ENCODE results near the gene ADRA2B.
A peak's percentile ranks its signal among the peaks of the same experiment; 100 is the strongest.
"Not testable (repeated sequence)": the region's sequence is repeated elsewhere in the genome, so short reads cannot be mapped to it uniquely, and the experiment has no call there.

ADRA2B gene

DNA sequence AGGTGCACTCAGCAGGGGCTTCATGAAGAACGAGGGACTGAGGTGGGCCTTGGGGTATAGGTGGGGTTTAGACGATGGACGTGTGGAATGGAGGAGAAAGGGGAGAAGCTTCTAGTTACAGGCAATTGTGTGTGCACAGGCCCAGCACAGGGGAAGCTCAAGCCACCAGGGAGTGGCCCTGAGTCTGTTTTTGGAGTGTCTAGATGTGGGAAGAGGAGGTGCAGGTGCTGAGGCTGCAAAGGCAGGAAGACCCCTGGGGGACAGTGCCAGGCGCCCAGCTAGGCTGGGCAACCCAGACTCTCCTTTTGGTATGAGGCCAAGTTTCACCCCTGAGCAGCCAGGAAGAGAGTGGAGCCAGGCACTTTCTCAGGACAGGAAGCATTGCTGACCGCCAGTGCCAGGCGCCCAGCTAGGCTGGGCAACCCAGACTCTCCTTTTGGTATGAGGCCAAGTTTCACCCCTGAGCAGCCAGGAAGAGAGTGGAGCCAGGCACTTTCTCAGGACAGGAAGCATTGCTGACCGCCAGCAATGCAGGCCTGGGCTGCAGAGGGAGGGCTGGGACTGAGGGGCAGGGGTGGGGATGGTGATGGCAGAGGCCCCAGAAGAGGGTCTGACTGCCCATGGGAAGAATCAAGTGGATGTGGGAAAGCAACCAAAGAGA lies 31.4 kb downstream of the ADRA2B start:
- not testable (repeated sequence) for DNase-seq

- DNase-seq: peak; percentile 12
Observed at GRCh38 chr2:96083989-96084857, 32.1 kb downstream of the ADRA2B start.

DNA sequence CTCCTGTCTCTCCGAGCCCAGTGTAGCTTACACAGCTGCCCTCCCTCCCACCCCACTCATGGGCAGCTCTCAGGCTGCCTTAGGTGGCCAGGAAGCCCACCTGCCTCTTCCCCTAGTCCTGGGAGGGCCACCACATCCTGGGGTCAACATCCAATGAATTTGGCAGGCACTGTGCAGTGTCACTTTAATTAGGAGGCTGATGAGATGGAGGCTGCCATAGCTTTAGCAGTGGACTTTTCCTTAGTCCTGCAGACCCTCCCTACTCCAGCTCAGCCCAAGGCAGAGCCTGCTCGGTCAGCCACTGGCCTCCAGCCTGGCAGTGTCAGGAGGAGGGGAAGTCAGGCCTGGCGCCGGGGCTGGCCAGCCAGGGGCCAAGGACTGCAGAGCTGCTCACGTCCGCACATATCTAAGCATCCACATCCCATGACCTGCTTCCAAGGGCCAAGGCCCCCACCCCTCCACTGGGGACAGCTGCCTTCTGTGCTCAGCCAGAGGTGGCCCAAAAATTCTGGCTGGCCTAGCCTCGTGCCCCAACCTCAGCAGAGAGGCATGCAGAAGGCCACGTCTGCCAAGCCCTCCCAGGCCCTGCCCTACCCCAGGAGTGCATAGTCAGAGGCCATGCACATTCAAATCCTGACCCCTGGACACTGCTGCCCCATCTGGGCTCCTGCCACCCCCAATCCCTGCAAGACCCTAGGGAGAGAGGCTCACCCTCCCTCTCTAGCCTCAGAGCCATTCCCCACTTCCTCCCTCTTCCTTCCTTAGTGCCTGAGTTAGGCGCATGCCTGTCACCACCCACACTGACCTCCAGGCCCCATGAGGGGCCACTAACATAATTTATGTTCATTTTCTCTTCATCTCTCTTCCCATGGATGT lies 33.1 kb downstream of the ADRA2B start:
- no peak for DNase-seq

- DNase-seq: no peak
Observed at GRCh38 chr2:96082211-96083063, 33.9 kb downstream of the ADRA2B start.

DNA sequence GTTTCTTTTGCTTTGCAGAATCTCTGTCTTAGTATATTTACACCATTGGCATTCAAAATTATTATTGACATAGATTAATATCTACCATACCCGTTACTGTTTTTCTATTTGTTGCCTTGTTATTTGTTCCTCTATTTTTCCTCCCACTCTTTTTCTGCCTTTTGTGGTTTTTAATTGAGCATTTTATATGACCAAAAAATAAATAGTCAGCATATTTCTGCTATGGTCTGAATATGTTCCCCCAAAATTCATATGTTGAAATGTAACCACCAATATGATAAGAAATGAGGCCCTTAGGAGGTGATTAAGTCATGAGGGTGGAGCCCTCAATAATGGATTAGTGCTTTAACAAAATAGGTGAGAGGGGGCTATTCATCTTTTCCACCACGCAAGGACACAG lies 35.3 kb downstream of the ADRA2B start:
- no peak for DNase-seq

DNA sequence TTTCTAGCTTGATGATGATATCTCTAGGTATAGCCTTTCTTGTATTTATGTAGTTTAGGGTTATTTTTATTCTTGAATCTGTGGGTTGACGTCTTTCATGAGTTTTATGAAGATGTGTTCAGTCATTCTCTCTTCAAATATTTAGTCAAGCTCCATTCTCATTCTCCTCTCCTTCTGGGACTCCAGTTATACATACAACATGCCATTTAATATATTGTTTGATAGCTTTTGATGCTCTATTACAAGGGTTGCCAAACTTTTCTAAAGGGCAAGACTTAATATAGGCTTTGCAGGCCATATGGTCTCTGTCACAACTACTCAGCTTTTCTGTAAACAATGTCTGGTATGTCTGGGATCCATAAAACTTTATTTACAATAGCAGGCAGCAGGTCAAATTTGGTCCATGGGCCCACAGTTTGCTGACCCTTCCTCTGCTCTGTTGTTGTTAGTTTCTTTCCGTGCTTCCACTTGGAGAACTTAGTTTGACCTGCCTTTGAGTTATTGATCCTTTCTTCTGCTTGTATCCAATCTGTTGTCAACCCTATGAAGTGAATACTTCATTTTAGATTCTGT lies 41.1 kb downstream of the ADRA2B start:
- no peak for DNase-seq

- DNase-seq: no peak
Observed at GRCh38 chr2:96074156-96074555, 42.2 kb downstream of the ADRA2B start.

DNA sequence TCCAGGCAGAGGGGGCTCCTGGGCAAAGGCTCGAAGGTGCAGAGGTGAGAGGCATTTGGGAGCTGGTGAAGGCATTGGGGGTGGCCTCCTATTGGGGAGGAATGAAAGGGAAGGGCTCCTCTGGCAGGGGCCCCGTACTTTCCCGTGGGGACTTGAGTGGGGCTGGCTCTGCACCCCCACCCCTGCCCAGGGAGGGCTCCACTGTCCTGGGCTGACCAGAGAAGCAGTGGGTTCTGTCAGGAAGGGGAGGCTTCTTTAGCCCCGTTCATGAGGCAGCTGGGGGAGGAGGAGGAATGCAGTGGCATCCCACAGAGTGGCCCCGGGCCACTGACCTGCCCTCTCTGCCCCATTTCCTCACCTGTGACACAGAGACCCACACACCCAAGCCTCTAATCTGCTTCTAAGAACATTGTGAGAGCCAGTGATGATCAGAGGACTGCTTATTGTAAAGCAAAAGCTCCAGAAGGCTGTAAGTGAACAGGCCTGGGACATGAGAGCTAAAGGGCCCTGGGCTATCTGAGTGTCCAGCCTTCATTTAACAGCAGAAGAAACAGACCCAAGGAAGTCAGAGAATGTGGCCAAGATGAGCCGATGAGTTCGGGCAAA lies 43.1 kb downstream of the ADRA2B start:
- DNase-seq: no peak

DNA sequence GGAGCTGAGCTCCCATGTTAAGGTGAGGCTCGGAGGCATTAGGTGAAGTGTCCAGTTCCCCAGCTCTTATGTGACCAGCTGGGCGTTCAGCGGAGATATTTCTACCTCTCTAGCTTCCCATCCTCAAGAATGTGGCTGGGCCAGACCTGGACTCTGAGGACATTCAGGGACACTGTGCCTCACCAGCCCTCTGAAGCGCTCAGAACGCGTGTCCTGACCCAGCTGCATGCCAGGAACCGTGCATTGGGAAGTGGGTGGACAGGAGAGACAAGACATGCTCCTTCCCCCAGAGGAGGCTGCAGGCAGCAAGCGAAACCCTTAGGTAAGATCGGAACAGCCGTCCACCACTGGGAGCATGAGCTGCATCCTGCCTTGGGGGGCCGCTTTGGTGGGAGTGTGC lies 43.6 kb downstream of the ADRA2B start:
- no peak for DNase-seq

GRCh38 chr2:96071977-96072491 lies 44.3 kb downstream of the ADRA2B start:
- DNase-seq: peak; percentile 17

GRCh38 chr2:96071087-96071976 lies 45.0 kb downstream of the ADRA2B start:
- DNase-seq: not testable (repeated sequence)

GRCh38 chr2:96070351-96070750 lies 46.0 kb downstream of the ADRA2B start:
- DNase-seq: not testable (repeated sequence)

DNA sequence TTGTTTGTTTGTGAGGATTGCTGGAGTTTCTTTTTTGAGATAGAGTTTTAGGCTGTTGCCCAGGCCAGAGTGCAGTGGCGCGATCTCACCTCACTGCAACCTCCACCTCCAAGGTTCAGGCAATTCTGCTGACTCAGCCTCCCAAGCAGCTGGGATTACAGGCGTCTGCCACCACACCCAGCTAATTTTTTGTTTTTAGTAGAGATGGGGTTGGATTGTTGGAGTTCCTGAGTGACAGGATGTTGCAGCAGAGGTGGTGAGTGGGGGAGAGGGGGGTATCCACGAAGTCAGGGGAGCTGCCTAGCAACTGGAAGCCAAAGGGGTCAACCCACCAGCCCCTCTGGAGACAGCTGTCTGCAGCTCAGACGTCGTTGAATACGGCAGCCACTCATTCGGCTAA lies 46.5 kb downstream of the ADRA2B start:
- DNase-seq: not testable (repeated sequence)

GRCh38 chr2:96067902-96068581 lies 48.3 kb downstream of the ADRA2B start:
- peak; percentile 73 for DNase-seq

DNA sequence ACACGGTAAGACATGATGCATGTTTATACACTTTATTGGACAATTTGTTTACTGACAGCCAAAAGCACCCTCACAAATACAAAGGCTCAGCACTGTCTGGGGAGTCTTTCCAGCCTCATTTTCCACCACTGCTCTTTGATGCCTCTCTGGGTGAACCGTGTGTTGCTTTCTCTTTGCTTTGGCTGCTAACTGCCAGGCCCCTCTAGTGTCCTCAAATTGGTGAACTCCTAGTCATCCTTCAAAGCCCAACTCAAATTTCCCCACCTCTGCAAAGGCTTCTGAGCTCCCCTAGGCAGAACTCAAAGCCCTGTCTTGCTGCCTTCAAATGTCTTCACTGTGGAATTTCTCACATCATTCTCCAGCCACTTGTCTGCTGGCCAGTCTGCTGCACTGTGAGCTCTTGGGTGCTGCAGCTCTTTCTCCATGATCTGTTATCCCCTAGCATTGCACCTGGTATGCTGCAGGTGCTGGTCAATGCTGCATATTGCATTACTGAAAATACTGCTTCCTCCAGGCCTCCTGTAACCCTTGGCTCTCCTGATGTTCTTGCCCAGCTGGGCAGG lies 49.2 kb downstream of the ADRA2B start:
- DNase-seq: not testable (repeated sequence)

- DNase-seq: not testable (repeated sequence)
Observed at GRCh38 chr2:96066511-96066910, 49.9 kb downstream of the ADRA2B start.

- not testable (repeated sequence) for DNase-seq
Observed at GRCh38 chr2:96065954-96066353, 50.4 kb downstream of the ADRA2B start.

GRCh38 chr2:96065381-96065930 lies 50.9 kb downstream of the ADRA2B start:
- no peak for DNase-seq

DNA sequence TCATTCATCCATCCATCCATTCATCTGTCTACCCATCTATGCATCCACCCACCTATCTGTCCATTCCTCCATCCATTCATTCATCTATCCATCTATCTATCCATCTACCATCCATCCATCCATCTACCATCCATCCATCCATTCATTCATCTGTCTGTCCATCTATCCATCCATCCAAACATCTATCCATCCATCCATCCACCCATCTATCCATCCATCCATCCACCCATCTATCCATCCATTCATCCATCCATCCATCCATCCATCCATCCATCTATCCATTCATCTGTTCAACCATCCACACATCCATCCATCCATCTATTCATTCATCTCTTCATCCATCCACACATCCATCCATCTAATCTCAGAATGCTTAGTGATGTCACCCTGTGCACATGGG lies 51.6 kb downstream of the ADRA2B start:
- DNase-seq: not testable (repeated sequence)

Measured in NCI-H345 (cell line).